Omental fat pad (tissue), 4 donors: ENCODE measurements around the gene PRKCE. TPM values are rescaled to one million over a fixed set of nuclear protein-coding genes. Genes with fewer than 3 reads are reported as not detected.

Source experiments
- ATAC-seq: fragments of 150-250 bp; one replicate; pipeline ENCODE4 v1.9.1; 2016; ENCODE audit warnings: mild to moderate bottlenecking, moderate library complexity; ENCODE audit not compliant: low FRiP score
- DNase-seq: peaks from one replicate; pipeline ENCODE4 v3.0.0-alpha.2; 2019; ENCODE audit warnings: low spot score
- total RNA-seq, 4 donors: library from RNA; depleted of rRNA; stranded (reverse); fragments of >200 nt; gene quantifications; one replicate each; pipeline ENCODE4 v1.1.0, GENCODE V29; 2016
- TF ChIP-seq, protein P1 (sequence below), 3 donors: fragments of 450-650 bp; IDR thresholded peaks; one replicate each; pipeline ENCODE4 v1.5.1; 2016 to 2017; ENCODE audit warnings: antibody characterized with exemption in 3 of 3, mild to moderate bottlenecking in 3 of 3, moderate library complexity in 2 of 3

PRKCE gene
- total RNA-seq, 4 donors from 2014 or later = 8.8 to 24.3 (median 14.0) TPM

DNA sequence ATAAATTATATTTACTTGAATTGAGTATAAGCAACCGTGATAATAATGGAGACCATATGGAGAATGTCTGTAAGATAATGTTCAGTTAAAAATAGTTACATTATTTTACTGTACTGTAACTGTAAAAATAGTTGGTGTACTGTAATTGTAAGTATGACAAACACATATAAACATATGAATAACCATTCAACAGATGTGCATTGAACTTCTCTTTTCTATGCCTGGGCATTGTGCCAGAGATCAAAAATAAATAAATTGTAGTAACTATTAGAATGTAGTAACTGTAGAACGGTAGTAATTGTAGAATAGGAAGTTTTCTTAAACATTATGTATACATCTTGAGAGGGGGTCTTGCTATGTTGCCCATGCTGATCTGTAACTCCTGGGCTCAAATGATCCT is 358.3 kb downstream of the PRKCE start:
- TF ChIP-seq, protein P1, sequence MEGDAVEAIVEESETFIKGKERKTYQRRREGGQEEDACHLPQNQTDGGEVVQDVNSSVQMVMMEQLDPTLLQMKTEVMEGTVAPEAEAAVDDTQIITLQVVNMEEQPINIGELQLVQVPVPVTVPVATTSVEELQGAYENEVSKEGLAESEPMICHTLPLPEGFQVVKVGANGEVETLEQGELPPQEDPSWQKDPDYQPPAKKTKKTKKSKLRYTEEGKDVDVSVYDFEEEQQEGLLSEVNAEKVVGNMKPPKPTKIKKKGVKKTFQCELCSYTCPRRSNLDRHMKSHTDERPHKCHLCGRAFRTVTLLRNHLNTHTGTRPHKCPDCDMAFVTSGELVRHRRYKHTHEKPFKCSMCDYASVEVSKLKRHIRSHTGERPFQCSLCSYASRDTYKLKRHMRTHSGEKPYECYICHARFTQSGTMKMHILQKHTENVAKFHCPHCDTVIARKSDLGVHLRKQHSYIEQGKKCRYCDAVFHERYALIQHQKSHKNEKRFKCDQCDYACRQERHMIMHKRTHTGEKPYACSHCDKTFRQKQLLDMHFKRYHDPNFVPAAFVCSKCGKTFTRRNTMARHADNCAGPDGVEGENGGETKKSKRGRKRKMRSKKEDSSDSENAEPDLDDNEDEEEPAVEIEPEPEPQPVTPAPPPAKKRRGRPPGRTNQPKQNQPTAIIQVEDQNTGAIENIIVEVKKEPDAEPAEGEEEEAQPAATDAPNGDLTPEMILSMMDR (IDR thresholded peaks at IDR 0.05) = no peak
- ATAC-seq = no peak
- no peak for DNase-seq

DNA sequence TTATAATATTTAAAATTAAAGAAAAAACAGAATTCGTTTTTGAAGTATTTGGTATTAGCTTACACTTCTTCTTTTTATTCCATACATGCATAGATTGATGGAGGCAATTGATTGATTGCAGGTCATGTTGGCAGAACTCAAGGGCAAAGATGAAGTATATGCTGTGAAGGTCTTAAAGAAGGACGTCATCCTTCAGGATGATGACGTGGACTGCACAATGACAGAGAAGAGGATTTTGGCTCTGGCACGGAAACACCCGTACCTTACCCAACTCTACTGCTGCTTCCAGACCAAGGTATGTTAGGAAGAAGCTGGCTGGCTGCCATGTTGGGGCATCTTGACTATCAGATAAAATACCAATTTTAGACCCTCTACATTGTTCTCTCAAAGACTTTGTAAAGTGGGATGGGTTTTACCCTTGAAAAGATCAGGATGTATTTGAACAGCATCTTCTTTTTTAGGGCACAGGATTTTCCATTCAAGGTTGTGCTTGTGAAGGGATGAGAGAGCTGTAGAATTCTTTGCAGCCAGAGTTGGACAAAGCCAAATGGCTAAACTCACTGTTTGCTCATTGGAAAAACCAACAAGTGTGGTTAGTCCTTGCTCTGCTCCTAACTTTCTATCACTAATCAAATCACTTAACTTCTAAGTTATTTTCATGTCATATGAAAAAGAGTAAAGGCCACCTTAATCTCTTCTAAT is 358.9 kb downstream of the PRKCE start:
- ATAC-seq (no peak), DNase-seq (no peak)
- TF ChIP-seq, protein P1 (IDR thresholded peaks at IDR 0.05) = no peak

DNA sequence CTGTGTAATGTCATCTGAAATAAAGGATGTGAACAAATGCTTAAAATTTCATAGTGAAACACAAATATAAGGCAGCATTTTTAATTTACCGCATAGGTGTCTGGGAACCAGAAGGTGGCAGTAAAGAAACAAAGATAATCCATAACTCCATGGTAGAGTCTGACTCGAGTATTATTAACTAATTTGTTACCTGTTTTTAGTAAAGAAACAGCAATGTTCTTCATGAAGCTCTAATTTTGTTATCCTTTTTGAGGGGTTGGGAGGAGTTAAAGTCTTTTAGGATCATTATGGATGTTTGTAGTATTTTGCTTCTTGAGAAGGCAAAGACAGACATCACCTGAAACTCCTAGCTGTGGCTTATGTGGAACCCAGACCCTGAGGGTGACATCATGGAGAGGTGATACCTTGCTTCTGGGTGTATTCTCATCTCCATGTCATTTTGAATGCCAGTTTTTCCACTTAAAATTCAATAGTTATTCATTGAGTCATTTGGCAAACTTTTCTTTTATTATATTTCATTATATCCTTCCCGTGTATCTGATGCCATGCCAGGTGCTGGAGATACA is 359.5 kb downstream of the PRKCE start:
- TF ChIP-seq, protein P1 (IDR thresholded peaks at IDR 0.05) = peak in 1 of 3 donors; percentile 13
- DNase-seq (no peak), ATAC-seq (peak; percentile 53)

DNA sequence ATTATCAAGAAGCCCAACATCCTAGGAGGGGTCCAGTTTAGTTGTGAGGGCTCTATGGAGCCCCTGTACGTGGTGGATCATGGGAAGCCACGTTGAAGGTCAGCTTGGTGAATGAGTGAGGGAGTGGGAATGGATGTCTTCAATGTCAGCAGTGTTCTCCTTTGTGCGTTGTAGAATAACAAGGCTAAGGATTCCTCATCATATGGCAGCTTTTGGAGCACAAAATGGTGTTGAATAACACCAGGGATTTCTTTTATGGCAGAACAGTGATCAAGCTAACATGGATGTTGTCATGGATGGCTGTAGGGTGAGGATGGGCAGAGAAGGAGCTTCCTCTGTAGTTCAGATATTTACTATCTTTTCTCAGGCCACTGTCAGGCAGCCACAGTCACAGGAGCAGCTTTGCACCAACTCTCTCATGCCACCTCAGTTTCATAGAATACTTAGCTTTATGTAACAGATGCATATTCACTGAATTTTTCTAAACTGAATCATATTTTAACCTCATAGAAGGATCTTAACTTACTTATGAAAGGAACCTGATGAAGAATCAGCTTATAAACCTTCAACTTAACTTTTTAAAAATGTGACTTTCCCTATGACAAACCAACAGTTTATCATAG is 361.3 kb downstream of the PRKCE start:
- ATAC-seq (no peak), DNase-seq (no peak)
- TF ChIP-seq, protein P1 (IDR thresholded peaks at IDR 0.05) = no peak

DNA sequence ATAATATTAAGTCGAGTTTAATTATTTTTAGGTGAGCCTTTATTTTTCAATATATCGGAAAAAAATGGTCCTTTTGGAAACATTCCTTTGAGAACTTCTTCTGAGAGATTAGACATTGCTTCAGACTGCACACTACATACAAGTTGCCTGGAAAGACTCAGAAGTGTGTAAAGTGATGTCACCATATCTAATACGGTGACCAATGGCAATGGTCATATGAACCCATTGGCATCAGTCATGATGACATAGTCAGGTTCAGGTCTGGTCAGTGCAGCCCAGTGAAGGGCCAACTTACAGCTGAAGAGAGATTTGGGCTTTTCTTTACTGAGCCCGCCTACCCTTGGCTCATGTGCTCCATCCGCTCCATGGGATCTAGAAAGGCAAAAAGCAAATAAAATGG is 362.3 kb downstream of the PRKCE start:
- no peak for DNase-seq
- no peak for ATAC-seq
- TF ChIP-seq, protein P1 (IDR thresholded peaks at IDR 0.05) = no peak

DNA sequence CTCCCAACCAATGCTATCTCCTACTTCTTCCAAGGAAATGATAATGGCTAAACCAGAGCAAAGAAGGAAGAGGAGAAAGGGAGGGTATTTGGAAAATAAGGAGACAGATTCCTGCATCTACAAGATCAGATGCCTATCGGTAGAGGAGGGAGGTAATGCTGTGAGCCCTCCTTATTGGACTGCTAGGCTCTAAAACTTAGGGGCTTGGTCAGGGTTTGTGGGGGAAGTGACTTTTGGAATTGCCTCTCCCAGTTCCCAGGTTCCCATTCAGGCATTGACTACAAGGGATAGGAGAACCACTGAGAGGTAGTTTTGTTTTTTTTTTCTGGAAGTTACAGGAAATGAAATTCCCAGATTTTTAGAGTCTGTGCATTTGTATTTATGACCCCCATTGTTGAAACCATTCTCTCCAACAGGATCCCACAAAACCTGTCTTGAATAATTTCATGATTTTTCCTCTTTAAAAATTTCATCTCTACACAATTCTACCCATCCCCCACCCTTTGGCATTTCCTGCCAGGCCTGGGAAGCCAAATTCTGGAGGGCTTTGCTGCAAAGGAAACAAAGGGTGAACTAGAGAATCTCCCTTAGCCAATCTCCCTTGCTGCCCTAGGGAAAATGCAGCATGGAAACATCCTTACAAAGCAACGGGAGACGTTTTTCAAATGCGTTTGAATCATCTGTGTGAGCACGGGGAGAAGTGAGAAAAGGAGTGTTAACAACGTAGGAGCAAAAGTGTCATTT is 363.6 kb downstream of the PRKCE start:
- ATAC-seq (no peak), DNase-seq (no peak)
- TF ChIP-seq, protein P1 (IDR thresholded peaks at IDR 0.05) = no peak
